Activated CD4-positive, alpha-beta T cell treated with anti-CD3 and anti-CD28 coated beads, Interleukin-2, amount 50 U/mL, for 1 hour (primary cell): ENCODE results near the gene ABCB11.
"Not testable (repeated sequence)": the region's sequence is repeated elsewhere in the genome, so short reads cannot be mapped to it uniquely, and the experiment has no call there.

Source experiments
- DNase-seq: peaks from one replicate; pipeline ENCODE4 v3.0.0-alpha.2; 2020

ABCB11 gene

DNA sequence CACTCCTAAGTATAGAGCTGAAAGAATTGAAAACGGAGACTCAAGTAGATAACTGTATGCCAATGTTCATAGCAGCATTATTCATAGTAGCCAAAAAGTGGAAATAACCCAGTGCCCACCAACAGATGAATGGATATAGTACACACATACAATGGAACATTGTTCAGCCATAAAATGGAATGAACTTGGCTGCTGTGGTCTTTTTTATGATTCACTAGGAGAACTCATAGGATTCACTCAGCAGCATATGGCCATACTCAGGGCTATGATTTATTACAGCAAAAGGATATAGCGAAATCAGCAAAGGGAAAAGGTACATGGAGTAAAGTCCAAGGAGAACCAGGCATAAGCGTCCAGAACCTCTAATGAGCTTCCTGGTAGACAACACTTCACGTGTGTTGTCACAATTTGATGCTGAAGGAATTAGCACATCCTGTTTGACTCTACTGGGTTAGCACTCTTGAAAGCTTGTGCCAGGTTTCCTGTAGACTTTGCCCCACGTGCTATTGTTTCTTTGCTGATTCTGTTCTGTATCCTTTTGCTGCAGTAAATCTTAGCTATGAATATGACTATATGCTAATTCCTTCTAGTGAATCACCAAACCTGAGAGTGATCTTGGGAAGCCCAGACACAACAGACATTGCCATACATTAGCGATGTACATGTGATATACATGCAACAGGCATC is 156.6 kb downstream of the ABCB11 start:
- no peak for DNase-seq

DNA sequence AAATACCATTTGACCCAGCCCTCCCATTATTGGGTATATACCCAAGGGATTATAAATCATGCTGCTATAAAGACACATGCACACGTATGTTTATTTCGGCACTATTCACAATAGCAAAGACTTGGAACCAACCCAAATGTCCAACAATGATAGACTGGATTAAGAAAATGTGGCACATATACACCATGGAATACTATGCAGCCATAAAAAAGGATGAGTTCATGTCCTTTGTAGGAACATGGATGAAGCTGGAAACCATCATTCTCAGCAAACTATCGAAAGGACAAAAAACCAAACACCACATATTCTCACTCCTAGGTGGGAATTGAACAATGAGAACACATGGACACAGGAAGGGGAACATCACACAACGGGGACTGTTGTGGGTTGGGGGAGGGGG is 160.3 kb downstream of the ABCB11 start:
- DNase-seq = not testable (repeated sequence)
